Brain microvascular endothelial cell (primary cell): ENCODE results near the gene GFM2.

Source experiments
- DNase-seq: peaks from one replicate; pipeline ENCODE4 v3.0.0-alpha.2; 2020
- H3K27ac ChIP-seq: fragments of 250-450 bp; sonication (Bioruptor Pico); 2 replicates; pipeline ENCODE4 v1.5.1; 2020; ENCODE audit warnings: mild to moderate bottlenecking, moderate library complexity
- H3K27me3 ChIP-seq: fragments of 250-450 bp; sonication (Bioruptor Pico); replicated peaks from 2 replicates; pipeline ENCODE4 v1.5.1; 2020; ENCODE audit warnings: mild to moderate bottlenecking
- H3K36me3 ChIP-seq: fragments of 250-450 bp; sonication (Bioruptor Pico); replicated peaks from 2 replicates; pipeline ENCODE4 v1.5.1; 2020; ENCODE audit warnings: mild to moderate bottlenecking
- H3K4me3 ChIP-seq: 2 replicates; pipeline ENCODE4 v1.5.1; 2011; ENCODE audit warnings: low read depth, mild to moderate bottlenecking, control low read depth, low read length, moderate library complexity
- CTCF ChIP-seq: IDR thresholded peaks from 2 replicates; pipeline ENCODE4 v1.5.1; 2011; ENCODE audit warnings: low read depth, mild to moderate bottlenecking, moderate library complexity, low read length, control low read depth, inconsistent platforms; ENCODE audit errors: missing control alignments
- in situ Hi-C: cut with HindIII; loops from 2 replicates; pipeline ENCODE4 v1.10.0; 2017; ENCODE audit warnings: low sequenced_read_pairs, low pct_ligation_motif_present

Gene GFM2

GRCh38 chr5:74673011-74673790 lies 93.7 kb downstream of the GFM2 start:
- in situ Hi-C loops, result loop anchor here (25.0 kb wide), 1 partner anchor 761 kb away; no protein-coding TSS in a partner anchor
- peak; percentile 45 for TF ChIP-seq CTCF
- Histone ChIP-seq H3K27ac (no peak overlapping the region), H3K36me3 (no peaks in the 10 kb centered on the region), H3K27me3 (no peaks in the 10 kb centered on the region), H3K4me3 (peak overlapping the region; percentile 4)
- DNase-seq, result no peak

GRCh38 chr5:74672215-74672877 lies 94.6 kb downstream of the GFM2 start:
- H3K36me3 ChIP-seq, result no peaks in the 10 kb centered on the region
- H3K4me3 ChIP-seq, result no peak overlapping the region

More at GRCh38 chr5:74672215-74672877, 94.6 kb downstream of the GFM2 start:
- in situ Hi-C loops, result loop anchor here (25.0 kb wide), 1 partner anchor 760 kb away; no protein-coding TSS in a partner anchor
- Histone ChIP-seq H3K27ac (no peak overlapping the region), H3K27me3 (no peaks in the 10 kb centered on the region)
- no peak for TF ChIP-seq CTCF
- DNase-seq, result no peak
